GM21576 (cell line): ENCODE data around the gene PEX3.
"Not testable (repeated sequence)": the region's sequence is repeated elsewhere in the genome, so short reads cannot be mapped to it uniquely, and the experiment has no call there.

Experiments used
- ATAC-seq: cut with Tn5 transposase; IDR thresholded peaks from one replicate; pipeline ENCODE4 v1.9.1; 2021; ENCODE audit warnings: mild to moderate bottlenecking, moderate library complexity; ENCODE audit not compliant: unreplicated experiment

The PEX3 gene

DNA sequence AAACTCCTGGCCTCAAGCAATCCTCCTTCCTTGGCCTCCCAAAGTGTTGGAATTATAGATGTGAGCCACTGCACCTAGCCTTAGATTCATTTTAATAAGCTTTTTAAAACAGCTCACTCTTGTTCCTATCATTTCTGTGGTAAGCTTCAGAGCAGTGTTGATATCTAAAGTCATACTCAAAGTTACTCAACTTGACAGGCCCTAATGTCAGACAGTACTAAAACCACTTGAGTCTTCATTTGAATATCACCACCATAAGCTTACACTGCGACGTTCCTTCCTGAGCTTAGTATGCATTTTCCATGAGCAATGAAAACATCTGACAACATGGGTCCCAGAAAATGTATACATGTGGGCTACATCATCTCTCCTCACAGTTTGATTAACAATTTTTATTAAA, 54.9 kb downstream of the PEX3 start:
- no peak for ATAC-seq

GRCh38 chr6:143506199-143506598, 55.6 kb downstream of the PEX3 start:
- no peak for ATAC-seq

- ATAC-seq, result no peak
These were observed 56.0 kb downstream of the PEX3 start for GRCh38 chr6:143506620-143507019.

DNA sequence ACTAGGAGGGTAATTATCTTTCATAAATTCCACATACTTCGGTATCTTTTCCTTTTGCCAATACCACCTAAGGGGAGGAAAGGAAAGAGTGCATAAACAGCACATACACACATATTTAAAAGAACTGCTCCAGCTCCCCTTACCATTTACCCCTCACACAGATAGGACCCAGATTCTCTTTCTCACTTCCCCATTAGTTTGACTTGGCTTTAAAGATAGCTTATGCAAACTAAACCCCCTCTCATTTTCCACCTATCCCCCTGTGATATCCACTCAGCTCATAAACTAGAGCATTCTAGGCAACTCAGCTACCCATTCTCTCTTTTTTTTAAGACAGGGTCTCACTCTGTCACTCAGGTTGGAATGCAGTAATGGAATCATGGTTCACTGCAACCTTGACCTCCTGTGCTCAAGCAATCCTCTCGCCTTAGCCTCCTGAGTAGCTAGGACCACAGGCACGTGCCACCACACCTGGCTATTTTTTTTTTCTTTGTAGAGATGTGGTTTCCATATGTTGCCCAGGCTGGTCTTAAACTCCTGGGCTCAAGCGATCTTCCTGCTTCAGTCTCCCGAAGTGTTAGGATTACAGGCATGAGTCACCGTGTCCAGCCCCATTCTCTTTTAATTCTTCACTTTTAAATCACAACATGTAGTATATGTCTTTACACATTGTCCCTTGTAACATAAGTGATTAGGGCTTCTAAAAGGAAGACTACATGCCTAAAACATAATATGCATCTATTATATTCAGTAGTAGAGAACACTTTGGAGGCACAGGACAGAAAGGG, 56.9 kb downstream of the PEX3 start:
- peak; percentile 46 for ATAC-seq

- not testable (repeated sequence) for ATAC-seq
These were observed 59.7 kb downstream of the PEX3 start for GRCh38 chr6:143510326-143510725.

DNA sequence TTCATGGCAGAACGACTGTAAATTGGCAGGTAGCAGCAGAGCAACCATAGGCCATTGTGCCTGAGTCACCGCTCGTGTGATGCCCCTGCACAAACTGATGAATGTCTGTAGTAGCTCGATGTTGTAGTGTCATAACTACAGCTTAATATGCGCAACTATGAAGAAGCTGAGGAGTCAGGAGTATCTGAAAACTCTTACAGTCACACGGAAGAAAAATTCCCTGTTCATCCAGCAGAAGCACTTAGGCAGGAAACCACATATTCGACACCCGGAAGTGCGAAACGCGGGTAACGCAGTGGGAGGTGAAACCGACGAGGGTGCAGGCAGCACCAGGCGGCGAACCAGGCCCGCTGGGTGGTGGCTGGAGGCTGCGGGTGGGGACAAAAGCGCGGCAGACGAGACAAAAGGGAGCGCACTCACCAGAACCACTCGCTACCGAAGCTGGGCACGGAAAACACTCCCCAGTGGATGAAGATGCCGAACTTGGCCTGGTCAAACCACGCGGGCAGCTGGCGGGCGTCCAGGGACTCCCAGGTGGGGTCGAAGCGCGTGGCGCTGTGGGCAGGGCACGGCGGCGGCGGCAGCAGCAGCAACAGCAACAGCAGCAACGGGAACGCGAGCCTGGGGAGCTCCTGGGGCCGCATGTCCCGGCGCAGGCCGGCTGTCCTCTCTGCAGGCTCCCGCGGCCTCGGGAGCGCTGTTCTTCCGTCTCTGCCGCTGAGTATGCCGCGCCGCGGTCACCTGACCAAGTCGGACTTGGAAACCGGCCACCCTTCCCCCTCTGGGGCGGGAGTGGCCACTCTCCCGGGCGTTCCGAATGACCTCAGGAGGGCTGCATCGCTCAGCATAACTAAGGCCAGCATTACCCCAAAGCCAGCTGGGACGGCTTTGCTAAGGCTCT, 60.6 kb downstream of the PEX3 start, which contains the start of gene FUCA2:
Gene FUCA2, minus strand, starts transcription at position 730 of the 901 bp plus-strand sequence. Its CDS starts 86 bp downstream, at position 644.
- peak; percentile 61 for ATAC-seq

DNA sequence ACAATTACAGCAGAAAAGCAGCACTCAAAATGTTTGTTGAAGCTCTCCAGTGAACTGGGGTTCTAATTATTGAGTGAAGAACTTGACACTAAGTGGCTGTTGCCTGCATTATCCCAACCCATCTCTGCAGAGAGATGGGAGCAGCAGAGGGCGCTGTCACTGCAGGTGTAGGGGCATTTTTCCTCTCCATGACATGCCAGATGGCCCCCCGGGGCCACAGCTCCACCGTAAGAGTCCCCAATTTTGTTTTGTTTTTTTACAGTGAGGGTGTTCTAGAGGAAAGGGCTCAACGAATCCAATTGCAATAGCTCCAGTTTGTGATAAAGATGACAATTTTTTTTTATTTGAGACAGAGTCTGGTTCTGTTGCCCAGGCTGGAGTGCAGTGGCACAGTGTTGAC, 62.8 kb downstream of the PEX3 start:
- peak; percentile 43 for ATAC-seq

- ATAC-seq, result no peak
These were observed 64.6 kb downstream of the PEX3 start for GRCh38 chr6:143515061-143515760.

DNA sequence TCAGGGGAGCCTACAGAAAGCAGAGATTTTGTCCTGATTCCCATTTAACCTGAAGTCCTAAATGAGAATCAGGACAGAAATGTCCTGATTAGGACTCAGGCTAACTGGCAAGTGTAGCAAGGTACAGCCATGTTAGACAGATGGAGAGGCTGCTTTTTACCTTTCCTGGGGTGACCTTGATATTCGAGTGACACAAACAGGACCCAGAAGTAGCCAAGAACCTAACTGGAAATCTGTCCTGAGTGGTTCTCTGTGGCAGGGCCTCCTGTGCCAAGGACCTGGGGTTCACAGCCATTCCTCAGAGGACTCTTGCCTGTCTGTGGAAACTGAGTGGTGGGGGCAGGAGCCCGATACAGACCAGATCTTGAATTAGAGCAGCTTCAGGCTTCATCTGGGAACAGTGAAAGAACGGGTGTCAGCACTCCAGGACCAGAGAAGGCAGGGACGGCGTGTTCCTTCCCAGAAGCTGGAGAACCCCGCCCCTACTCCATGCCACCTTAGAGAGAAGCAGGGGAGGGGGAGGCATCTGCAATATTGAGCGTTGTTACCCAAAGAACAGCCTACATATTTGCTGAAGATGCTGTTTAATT, 65.3 kb downstream of the PEX3 start:
- no peak for ATAC-seq

- no peak for ATAC-seq
These were observed 66.3 kb downstream of the PEX3 start for GRCh38 chr6:143516690-143517446.

- no peak for ATAC-seq
These were observed 66.8 kb downstream of the PEX3 start for GRCh38 chr6:143517447-143517773.

DNA sequence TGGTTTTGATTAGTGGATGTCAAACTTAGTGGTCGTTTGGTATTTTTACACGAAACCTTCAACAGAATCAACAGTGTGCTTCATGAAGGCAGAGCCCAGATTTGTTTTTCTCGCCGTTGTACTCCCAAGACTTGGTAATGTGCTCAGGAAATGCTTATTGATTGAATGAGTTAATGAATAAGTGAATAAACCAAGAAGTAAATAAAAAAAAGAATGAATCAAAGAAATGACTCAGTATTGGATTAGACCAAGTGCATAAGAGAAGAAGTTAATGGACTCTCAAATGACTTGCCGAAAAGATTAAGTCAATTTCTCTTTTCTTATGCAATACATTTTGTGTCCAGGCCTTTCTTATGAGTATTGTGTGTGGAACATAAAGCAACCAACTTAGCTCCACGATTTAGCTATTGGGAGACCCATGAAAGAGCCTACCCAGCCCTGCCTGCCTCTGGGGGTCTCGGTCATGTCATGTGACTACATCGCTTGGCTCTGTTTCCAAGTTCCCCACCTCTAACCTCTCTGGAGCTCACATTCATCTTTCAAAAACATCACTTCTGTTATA, 71.5 kb downstream of the PEX3 start:
- no peak for ATAC-seq

DNA sequence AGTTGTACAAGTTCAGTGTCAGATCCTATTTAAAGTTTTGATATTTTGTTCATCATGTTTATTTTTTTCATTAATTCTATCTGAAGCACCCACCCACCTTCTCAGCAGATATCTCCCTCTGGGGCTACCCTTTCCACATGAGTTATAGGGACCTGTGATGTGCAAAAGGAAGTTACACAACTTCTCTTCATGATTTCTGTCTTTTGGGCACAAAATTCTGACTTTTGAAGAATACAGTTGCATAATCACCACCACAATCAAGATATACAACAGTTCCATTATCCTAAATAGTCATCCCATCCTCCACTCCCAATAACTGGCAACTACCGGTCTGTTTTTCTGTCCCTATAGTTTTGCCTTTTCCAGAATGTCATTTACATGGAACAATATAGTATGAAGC, 74.8 kb downstream of the PEX3 start:
- no peak for ATAC-seq

GRCh38 chr6:143527677-143528076, 77.1 kb downstream of the PEX3 start:
- no peak for ATAC-seq

GRCh38 chr6:143528164-143528811, 77.7 kb downstream of the PEX3 start:
- peak; percentile 84 for ATAC-seq

- ATAC-seq, result no peak
These were observed 78.5 kb downstream of the PEX3 start for GRCh38 chr6:143529095-143529494.

GRCh38 chr6:143531720-143532499, 81.3 kb downstream of the PEX3 start:
- no peak for ATAC-seq

GRCh38 chr6:143535189-143535614, 84.6 kb downstream of the PEX3 start:
- no peak for ATAC-seq

DNA sequence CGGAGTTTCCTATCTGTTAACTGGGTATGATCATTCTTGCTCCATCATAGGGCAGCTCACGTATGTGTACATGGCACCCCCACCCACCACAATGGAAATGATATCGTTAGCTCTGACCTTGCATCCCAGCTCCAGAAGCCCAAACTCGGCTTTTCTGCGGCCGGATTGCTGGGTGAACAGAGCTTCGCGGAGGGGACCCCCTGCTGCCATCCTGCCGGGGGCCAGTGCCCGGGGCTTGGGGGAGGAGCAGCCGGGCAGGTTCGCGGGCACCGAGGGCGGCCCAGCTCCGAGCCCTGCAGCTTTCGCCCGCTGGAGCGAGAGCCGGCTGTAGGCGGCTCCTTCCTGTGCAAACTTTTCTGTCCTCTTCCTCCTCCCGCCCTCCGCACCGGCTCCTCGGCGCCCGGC, 85.9 kb downstream of the PEX3 start:
- peak; percentile 67 for ATAC-seq
